ENCODE data around the gene SLC24A3.

- TF ChIP-seq CTCF (optimal IDR thresholded peaks at IDR 0.05 in 1 of 3, IDR thresholded peaks at IDR 0.05 in 1 of 3, conservative IDR thresholded peaks at IDR 0.05 in 1 of 3; ENCODE audit: extremely low read depth in 1 of 3, insufficient read depth in 2 of 3, low read length in 3 of 3) (no peak), EZH2 (IDR thresholded peaks at IDR 0.05; ENCODE audit: low read length) (no peak)
Observed at GRCh38 chr20:19562426-19562825, 350.0 kb downstream of the SLC24A3 start.
